SU-DHL-6 (cell line): Measurements from ENCODE around the gene GOLGA1.

Experiments
- EZH2phosphoT487 ChIP-seq: fragments of 200-600 bp; sonication (generic), shearing (Covaris generic); conservative IDR thresholded peaks from 2 replicates; pipeline ENCODE4 v1.6.1; 2018; ENCODE audit warnings: mild to moderate bottlenecking, antibody characterized with exemption, low read length, moderate library complexity, mixed read lengths
- TF ChIP-seq, protein P1 (sequence below): fragments of 200-600 bp; sonication (generic); IDR thresholded peaks from one replicate; pipeline ENCODE4 v1.5.1; 2017; ENCODE audit warnings: antibody characterized with exemption, mild to moderate bottlenecking, low read length, moderate library complexity; ENCODE audit not compliant: insufficient read depth, poor library complexity, severe bottlenecking

DNA sequence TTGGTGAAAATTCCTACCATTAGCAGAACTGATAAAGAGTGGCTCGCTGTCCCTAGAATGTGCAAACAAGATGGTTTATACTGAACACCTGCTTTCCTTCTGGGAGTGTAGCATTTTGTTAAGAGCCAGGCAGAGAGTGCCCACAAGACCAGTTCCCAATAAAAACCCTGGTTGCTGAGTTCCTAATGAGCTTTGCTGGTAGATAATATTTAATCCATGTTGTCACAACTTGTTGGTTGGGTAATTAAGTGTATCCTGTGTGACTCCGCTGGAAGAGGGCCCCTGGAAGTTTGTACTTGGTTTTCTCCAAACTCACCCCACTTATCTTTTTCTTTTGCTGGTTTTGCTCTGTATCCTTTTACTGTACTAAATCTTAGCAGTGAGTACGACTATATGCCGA lies 39.5 kb upstream of the GOLGA1 start:
- TF ChIP-seq, protein P1, sequence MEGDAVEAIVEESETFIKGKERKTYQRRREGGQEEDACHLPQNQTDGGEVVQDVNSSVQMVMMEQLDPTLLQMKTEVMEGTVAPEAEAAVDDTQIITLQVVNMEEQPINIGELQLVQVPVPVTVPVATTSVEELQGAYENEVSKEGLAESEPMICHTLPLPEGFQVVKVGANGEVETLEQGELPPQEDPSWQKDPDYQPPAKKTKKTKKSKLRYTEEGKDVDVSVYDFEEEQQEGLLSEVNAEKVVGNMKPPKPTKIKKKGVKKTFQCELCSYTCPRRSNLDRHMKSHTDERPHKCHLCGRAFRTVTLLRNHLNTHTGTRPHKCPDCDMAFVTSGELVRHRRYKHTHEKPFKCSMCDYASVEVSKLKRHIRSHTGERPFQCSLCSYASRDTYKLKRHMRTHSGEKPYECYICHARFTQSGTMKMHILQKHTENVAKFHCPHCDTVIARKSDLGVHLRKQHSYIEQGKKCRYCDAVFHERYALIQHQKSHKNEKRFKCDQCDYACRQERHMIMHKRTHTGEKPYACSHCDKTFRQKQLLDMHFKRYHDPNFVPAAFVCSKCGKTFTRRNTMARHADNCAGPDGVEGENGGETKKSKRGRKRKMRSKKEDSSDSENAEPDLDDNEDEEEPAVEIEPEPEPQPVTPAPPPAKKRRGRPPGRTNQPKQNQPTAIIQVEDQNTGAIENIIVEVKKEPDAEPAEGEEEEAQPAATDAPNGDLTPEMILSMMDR: no peak
- no peak for TF ChIP-seq EZH2phosphoT487
